Nephron progenitor cell (in vitro differentiated cells): Measurements from ENCODE around the gene EYA2.

Source experiments
- DNase-seq: peaks from one replicate; pipeline ENCODE4 v3.0.0; 2021
- H3K27ac Mint-ChIP-seq: 2 replicates; pipeline ENCODE4 v1.8.0; 2021; ENCODE audit warnings: mild to moderate bottlenecking, moderate library complexity, mixed read lengths
- H3K27me3 Mint-ChIP-seq: 2 replicates; pipeline ENCODE4 v1.8.0; 2021; ENCODE audit warnings: mild to moderate bottlenecking, low read depth, mixed read lengths; ENCODE audit not compliant: poor library complexity
- H3K36me3 Mint-ChIP-seq: 2 replicates; pipeline ENCODE4 v1.8.0; 2021; ENCODE audit warnings: low read depth, mixed read lengths
- H3K4me1 Mint-ChIP-seq: 2 replicates; pipeline ENCODE4 v1.8.0; 2021; ENCODE audit warnings: mixed read lengths
- H3K4me3 Mint-ChIP-seq: 2 replicates; pipeline ENCODE4 v1.8.0; 2021; ENCODE audit warnings: mild to moderate bottlenecking, moderate library complexity, mixed read lengths
- H3K9me3 Mint-ChIP-seq: 2 replicates; pipeline ENCODE4 v1.8.0; 2021; ENCODE audit warnings: mild to moderate bottlenecking, moderate library complexity, mixed read lengths
- CTCF ChIP-seq: fragments of 200-600 bp; sonication (generic); IDR thresholded peaks from 2 replicates; pipeline ENCODE4 v1.5.0; 2021; ENCODE audit warnings: antibody characterized with exemption

The EYA2 gene

GRCh38 chr20:47227576-47227975, 332.9 kb downstream of the EYA2 start:
- no peaks in the 10 kb centered on the region for H3K27me3 Mint-ChIP-seq
- H3K36me3 Mint-ChIP-seq, result peaks cover 78% of the 10 kb centered on the region

GRCh38 chr20:47228654-47229053, 334.0 kb downstream of the EYA2 start:
- Mint-ChIP-seq H3K4me1 (peaks cover 16% of the 10 kb centered on the region), H3K4me3 (no peak overlapping the region), H3K27ac (no peak overlapping the region), H3K9me3 (no peaks in the 10 kb centered on the region), H3K36me3 (peaks cover 75% of the 10 kb centered on the region), H3K27me3 (no peaks in the 10 kb centered on the region)
- DNase-seq, result no peak
- TF ChIP-seq CTCF, result no peak

More at GRCh38 chr20:47227576-47227975, 332.9 kb downstream of the EYA2 start:
- peak overlapping the region; percentile 74 for H3K27ac Mint-ChIP-seq
- H3K4me3 Mint-ChIP-seq, result no peak overlapping the region
- peaks cover 16% of the 10 kb centered on the region for H3K4me1 Mint-ChIP-seq
- TF ChIP-seq CTCF, result no peak
- H3K9me3 Mint-ChIP-seq, result no peaks in the 10 kb centered on the region
- no peak for DNase-seq

GRCh38 chr20:47230811-47231256, 336.2 kb downstream of the EYA2 start:
- H3K36me3 Mint-ChIP-seq, result peaks cover 76% of the 10 kb centered on the region
- H3K9me3 Mint-ChIP-seq, result no peaks in the 10 kb centered on the region
- peaks cover 16% of the 10 kb centered on the region for H3K4me1 Mint-ChIP-seq

GRCh38 chr20:47231382-47232039, 336.9 kb downstream of the EYA2 start:
- Mint-ChIP-seq H3K27me3 (no peaks in the 10 kb centered on the region), H3K9me3 (no peaks in the 10 kb centered on the region), H3K4me1 (peaks cover 16% of the 10 kb centered on the region), H3K4me3 (no peak overlapping the region), H3K27ac (peak overlapping the region; percentile 37), H3K36me3 (peaks cover 76% of the 10 kb centered on the region)
- no peak for DNase-seq
- TF ChIP-seq CTCF, result no peak

More at GRCh38 chr20:47230811-47231256, 336.2 kb downstream of the EYA2 start:
- Mint-ChIP-seq H3K27ac (peak overlapping the region; percentile 17), H3K4me3 (no peak overlapping the region), H3K27me3 (no peaks in the 10 kb centered on the region)
- TF ChIP-seq CTCF, result no peak
- DNase-seq, result no peak

GRCh38 chr20:47232518-47232917, 337.9 kb downstream of the EYA2 start:
- no peak for DNase-seq
- H3K36me3 Mint-ChIP-seq, result peaks cover 76% of the 10 kb centered on the region
- no peaks in the 10 kb centered on the region for H3K9me3 Mint-ChIP-seq
- peaks cover 3% of the 10 kb centered on the region for H3K27me3 Mint-ChIP-seq
- peaks cover 16% of the 10 kb centered on the region for H3K4me1 Mint-ChIP-seq
- H3K27ac Mint-ChIP-seq, result no peak overlapping the region
- no peak for TF ChIP-seq CTCF
- H3K4me3 Mint-ChIP-seq, result no peak overlapping the region
